Measurements from ENCODE around the gene GPR156. TPM values are rescaled to one million over a fixed set of nuclear protein-coding genes. Genes with fewer than 3 reads are reported as not detected.
"Not testable (repeated sequence)": the region's sequence is repeated elsewhere in the genome, so short reads cannot be mapped to it uniquely, and the experiment has no call there.

Gene GPR156
- total RNA-seq = under 1 TPM in 1 of 2 experiments, not detected in 1; 0.10 TPM

DNA sequence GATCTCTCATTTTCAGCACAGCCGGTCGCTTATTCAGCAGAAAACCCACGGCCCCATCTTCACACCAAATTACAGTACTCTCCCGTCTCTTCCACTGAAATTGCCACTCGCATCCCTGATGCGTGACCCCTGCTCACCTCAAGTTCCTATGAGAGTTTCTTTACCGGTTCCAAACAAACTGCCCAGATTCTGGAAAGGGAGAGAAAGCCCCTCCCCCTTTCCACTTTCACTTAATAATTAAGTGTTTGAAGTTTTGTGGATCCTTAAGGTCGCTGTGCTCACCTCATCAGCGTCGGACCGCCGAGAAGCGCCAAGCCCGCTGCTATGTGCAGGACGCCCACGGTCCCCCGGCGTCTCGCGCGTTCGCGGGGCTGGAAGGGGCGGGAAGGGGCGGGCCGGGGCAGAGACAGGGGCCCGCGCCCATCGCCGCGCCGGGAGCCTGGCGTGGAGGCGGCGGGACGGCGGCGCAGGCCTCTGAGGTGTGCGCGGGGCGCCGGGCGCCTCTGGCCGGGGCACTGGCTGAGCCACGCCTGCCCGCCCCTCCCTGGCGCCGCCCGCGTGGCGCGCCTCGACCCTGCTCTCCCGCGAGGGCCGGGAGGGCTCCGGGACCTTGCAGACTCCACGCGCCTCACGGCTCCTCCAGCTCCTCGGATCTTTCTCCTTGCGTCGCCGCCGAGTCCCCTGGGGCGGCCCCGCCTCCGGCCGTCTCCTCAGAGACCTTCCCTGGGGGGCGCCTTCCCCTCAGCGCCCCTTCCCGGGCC lies at the start of gene GPR156:
TSS of gene GPR156 (minus strand) at position 476 of the 761 bp plus-strand sequence. CDS start 41,124 bp downstream, outside the sequence.
- ChIA-PET CTCF (no interaction called here), POLR2A (no interaction called here)
- no peaks in the 10 kb centered on the region for H3K36me3 Mint-ChIP-seq (ENCODE audit: low read depth)
- peaks cover 56% of the 10 kb centered on the region for H3K27me3 Mint-ChIP-seq
- H3K4me1 Mint-ChIP-seq = no peaks in the 10 kb centered on the region
- no peak within 1 kb of the TSS for H3K4me3 Mint-ChIP-seq
- no peak for DNase-seq
- no peaks in the 10 kb centered on the region for H3K9me3 Mint-ChIP-seq
- no peak within 1 kb of the TSS for H3K27ac Mint-ChIP-seq

DNA sequence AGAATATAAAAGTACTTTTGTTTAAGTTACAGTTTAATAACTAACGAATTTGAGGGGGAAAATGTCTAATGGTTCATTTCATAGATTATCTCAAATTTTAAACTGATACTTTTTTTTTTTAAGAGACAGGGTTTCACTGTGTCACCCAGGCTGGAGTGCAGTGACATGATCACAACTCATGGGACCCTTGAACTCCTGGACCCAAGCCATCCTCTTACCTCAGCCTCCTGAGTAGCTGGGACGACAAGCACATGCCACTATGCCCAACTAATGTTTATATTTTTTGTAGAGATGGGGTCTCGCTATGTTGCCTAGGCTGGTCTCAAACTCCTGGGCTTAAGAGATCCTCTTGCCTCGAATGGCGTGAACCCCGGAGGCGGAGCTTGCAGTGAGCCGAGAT lies 47.6 kb upstream of the GPR156 start:
- H3K27ac Mint-ChIP-seq = no peak overlapping the region
- peaks cover 7% of the 10 kb centered on the region for H3K4me1 Mint-ChIP-seq
- H3K9me3 Mint-ChIP-seq = no peaks in the 10 kb centered on the region
- H3K27me3 Mint-ChIP-seq = no peaks in the 10 kb centered on the region
- POLR2A ChIA-PET = no interaction called here
- peaks cover 45% of the 10 kb centered on the region for H3K36me3 Mint-ChIP-seq (ENCODE audit: low read depth)
- H3K4me3 Mint-ChIP-seq = no peak overlapping the region
- CTCF ChIA-PET = interaction anchor here (0.7 to 1.5 kb wide), 2 partner anchors 16 to 226 kb away, joined by 3 to 4 read pairs; partner anchors contain the start of gene LRRC58
- no peak for DNase-seq

- POLR2A ChIA-PET = no interaction called here
- no peak for DNase-seq
- CTCF ChIA-PET = interaction anchor here (1.0 kb wide), 2 partner anchors 9 to 18 kb away, joined by 3 read pairs; partner anchors contain the start of gene LRRC58
- Mint-ChIP-seq H3K27me3 (no peaks in the 10 kb centered on the region), H3K9me3 (no peaks in the 10 kb centered on the region), H3K4me1 (peaks cover 3% of the 10 kb centered on the region), H3K4me3 (no peak overlapping the region), H3K36me3 (ENCODE audit: low read depth) (peaks cover 51% of the 10 kb centered on the region), H3K27ac (no peak overlapping the region)
These were observed 46.1 kb upstream of the GPR156 start for GRCh38 chr3:120331076-120331475.

- Mint-ChIP-seq H3K9me3 (no peaks in the 10 kb centered on the region), H3K27me3 (no peaks in the 10 kb centered on the region), H3K27ac (no peak overlapping the region), H3K36me3 (ENCODE audit: low read depth) (peaks cover 49% of the 10 kb centered on the region), H3K4me1 (no peaks in the 10 kb centered on the region), H3K4me3 (no peak overlapping the region)
- ChIA-PET CTCF (no interaction called here), POLR2A (no interaction called here)
- no peak for DNase-seq
These were observed 41.8 kb upstream of the GPR156 start for GRCh38 chr3:120326784-120327183.

GRCh38 chr3:120324190-120324589 lies 39.2 kb upstream of the GPR156 start:
- Mint-ChIP-seq H3K36me3 (ENCODE audit: low read depth) (peaks cover 47% of the 10 kb centered on the region), H3K4me3 (no peak overlapping the region), H3K9me3 (no peaks in the 10 kb centered on the region), H3K4me1 (no peaks in the 10 kb centered on the region), H3K27ac (no peak overlapping the region), H3K27me3 (no peaks in the 10 kb centered on the region)
- CTCF ChIA-PET = no interaction called here
- no peak for DNase-seq
- POLR2A ChIA-PET = no interaction called here

DNA sequence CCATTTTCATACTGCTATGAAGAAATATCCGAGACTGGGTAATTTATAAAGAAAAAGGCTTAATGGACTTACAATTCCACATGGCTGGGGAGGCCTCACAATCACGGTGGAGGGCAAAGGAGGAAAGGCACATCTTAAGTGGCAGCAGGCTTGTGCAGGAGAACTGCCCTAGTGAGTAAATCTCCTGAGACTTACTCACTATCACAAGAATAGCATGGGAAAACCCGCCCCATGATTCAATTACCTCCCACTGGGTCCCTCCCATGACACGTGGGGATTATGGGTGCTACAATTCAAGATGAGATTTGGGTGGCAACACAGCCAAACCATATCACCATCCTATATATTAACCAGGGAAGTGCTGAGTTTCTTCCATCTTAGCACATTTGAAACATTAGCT lies 38.7 kb upstream of the GPR156 start:
- CTCF ChIA-PET = not testable (repeated sequence)

DNA sequence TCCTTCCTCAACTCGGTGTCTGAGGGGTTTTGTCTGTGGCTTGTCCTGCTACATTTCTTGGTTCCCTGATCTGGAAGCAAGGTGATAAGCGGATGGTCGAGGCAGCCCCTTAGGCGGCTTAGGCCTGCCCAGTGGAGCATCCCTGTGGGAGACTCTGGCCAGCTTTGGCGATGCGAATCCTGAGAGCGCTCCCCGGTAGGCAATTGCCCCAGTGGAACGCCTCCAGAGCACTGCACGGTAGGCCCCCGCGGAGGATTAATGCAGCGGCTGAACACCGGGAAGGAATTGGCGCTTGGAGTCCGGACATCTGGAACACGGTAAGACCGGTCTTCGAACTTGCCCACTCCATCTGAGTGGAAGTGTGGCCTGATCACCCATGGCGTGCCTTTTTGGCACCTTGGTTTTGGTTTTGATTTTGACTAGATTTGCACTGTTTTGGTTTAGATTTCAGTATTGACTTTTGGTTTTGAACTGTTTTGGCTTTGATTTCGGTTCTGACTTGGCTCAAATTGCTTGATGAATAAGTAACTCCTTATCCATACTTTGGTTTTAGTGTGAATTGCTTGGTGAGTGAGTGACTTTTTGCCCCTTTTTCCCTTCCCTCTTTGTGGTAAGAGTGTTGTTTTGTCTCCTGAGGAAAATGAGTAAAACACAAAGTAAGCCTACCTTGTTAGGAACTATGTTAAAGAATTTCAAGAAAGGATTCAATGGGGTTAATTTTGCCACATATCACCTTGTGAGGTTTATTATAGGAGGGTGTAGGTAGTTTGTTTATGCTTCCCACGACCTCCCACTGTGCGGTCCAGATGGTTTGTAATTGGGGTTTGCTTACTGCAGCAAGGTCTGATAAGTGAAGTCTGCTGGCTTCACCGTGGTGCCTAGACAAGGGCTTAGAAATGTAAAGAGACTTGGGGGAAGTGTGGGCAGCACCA lies 27.1 kb upstream of the GPR156 start:
- DNase-seq = no peak
- Mint-ChIP-seq H3K36me3 (ENCODE audit: low read depth) (peaks cover 21% of the 10 kb centered on the region), H3K4me3 (no peak overlapping the region), H3K27me3 (peaks cover 9% of the 10 kb centered on the region), H3K27ac (no peak overlapping the region), H3K4me1 (peaks cover 6% of the 10 kb centered on the region), H3K9me3 (peaks cover 16% of the 10 kb centered on the region)
- ChIA-PET CTCF (no interaction called here), POLR2A (no interaction called here)

More for the DNA sequence above, 38.7 kb upstream of the GPR156 start:
- H3K4me3 Mint-ChIP-seq, H3K4me1 Mint-ChIP-seq, POLR2A ChIA-PET, DNase-seq, H3K27me3 Mint-ChIP-seq, H3K9me3 Mint-ChIP-seq, H3K27ac Mint-ChIP-seq: not testable (repeated sequence)
- peaks cover 46% of the 10 kb centered on the region for H3K36me3 Mint-ChIP-seq (ENCODE audit: low read depth)

DNA sequence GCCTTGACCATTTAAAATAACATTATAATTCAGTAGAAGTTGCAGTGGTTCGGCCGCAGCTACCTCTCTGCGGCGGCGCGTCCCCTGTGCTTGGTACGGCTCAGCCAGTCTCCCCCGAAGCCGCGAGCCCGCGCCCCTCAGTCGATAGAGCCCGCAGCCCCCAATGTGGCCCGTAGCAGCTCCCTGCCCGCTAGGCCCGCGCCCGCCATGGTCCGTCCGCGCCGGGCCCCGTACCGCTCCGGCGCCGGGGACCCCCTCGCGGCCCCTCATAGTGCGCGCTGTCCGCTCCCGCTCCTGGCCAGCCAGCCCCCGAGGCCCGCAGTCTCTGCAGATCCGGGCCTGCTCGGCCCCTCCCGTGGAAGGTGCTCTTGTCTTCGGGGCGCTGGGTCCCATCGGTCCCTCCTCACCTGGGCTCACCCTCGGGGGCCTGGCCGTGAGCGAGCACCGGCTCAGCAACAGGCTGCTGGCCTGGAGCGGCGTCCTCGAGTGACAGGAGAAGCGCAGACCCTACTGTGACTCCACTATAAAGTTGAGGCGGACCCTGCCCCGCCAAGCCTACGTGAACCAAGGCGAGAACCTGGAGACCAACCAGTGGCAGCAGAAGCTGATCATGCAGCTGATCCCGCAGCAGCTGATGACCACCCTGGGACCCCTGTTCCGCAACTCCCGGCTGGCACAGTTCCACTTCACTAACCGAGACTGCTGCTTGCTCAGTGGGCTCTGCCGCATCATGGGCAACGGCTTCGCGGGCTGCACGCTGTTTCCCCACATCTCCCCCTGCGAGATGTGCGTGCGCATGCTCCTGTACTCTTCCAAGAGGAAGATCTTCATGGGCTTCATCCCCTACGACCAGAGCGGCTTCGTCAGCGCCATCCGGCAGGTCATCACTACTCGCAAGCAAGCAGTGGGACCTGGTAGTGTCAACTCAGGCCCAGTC lies 21.8 kb upstream of the GPR156 start:
- ChIA-PET CTCF (no interaction called here), POLR2A (no interaction called here)
- peaks cover 9% of the 10 kb centered on the region for H3K27me3 Mint-ChIP-seq
- H3K4me1 Mint-ChIP-seq = no peaks in the 10 kb centered on the region
- H3K4me3 Mint-ChIP-seq = no peak overlapping the region
- H3K36me3 Mint-ChIP-seq (ENCODE audit: low read depth) = no peaks in the 10 kb centered on the region
- H3K9me3 Mint-ChIP-seq = no peaks in the 10 kb centered on the region
- H3K27ac Mint-ChIP-seq = no peak overlapping the region
- no peak for DNase-seq

DNA sequence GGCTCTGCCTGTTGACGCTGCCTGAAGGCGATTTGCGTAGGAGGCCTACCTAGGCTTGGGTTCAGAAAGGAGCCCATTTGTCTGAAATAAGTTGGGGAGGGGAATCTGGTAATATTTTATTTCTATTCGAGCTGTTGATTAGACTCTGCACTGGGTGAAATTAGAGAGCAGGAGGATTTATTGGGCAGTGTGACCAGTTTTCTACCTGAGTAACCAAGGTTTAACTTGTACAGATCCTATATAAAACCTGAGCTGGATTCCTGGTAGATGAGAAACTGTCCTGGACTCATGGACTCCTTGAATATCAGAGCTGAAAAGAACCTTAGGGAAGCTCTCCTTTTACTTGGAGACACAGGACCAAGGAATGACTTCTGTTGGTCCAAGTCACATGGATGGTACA lies 19.6 kb upstream of the GPR156 start:
- Mint-ChIP-seq H3K27ac (no peak overlapping the region), H3K9me3 (no peaks in the 10 kb centered on the region)
- CTCF ChIA-PET = no interaction called here

DNA sequence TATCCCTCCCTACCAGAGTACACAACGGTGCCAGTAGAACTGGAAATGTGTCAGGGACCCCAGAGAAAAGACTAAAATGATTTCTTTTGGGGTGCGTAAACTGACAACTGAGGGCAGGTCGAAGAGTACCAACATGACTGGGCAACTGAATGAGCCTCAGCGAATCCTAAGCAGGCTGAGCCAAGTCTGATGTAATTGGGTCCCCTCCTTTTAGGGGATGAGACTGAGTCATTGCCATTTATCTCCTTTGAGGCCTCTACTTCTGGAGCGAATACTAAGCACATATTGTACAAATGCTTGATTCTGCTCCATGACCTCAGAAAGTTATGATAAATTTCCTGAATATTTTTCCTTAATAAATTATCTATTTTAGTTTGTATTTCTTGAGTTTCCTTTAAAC lies 17.3 kb upstream of the GPR156 start:
- H3K4me3 Mint-ChIP-seq = no peak overlapping the region
- H3K27ac Mint-ChIP-seq = no peak overlapping the region
- POLR2A ChIA-PET = no interaction called here
- H3K36me3 Mint-ChIP-seq (ENCODE audit: low read depth) = no peaks in the 10 kb centered on the region
- CTCF ChIA-PET = no interaction called here
- peaks cover 7% of the 10 kb centered on the region for H3K27me3 Mint-ChIP-seq
- no peaks in the 10 kb centered on the region for H3K9me3 Mint-ChIP-seq
- H3K4me1 Mint-ChIP-seq = no peaks in the 10 kb centered on the region
- DNase-seq = no peak

More for the DNA sequence above, 19.6 kb upstream of the GPR156 start:
- no peaks in the 10 kb centered on the region for H3K4me1 Mint-ChIP-seq
- H3K27me3 Mint-ChIP-seq = peaks cover 4% of the 10 kb centered on the region
- POLR2A ChIA-PET = no interaction called here
- no peaks in the 10 kb centered on the region for H3K36me3 Mint-ChIP-seq (ENCODE audit: low read depth)
- H3K4me3 Mint-ChIP-seq = no peak overlapping the region
- no peak for DNase-seq

DNA sequence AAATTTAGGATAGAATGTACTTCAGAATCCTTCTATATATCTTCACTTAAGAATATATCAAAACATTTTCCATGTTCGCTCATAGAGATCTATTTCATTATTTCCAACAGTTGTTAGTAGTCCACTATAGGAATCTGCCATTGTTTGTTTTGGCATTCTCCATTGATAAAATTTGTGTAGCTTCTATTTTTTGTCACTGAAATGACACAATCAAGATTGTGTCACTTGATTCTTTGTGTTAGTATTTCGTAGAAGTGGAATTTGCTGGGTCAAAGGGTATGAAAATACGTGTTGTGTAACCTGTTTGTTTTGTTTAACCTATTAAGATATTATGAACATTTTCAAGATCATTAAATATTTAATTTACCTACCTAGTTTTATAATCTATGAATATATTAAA lies 15.9 kb upstream of the GPR156 start:
- Mint-ChIP-seq H3K4me3 (no peak overlapping the region), H3K27ac (no peak overlapping the region), H3K9me3 (no peaks in the 10 kb centered on the region), H3K27me3 (peaks cover 8% of the 10 kb centered on the region), H3K4me1 (no peaks in the 10 kb centered on the region), H3K36me3 (ENCODE audit: low read depth) (no peaks in the 10 kb centered on the region)
- ChIA-PET POLR2A (interaction anchor here (0.6 kb wide), 1 partner anchor 227 kb away, joined by 3 read pairs; no protein-coding TSS in a partner anchor), CTCF (interaction anchor here (0.9 kb wide), 1 partner anchor 15 kb away, joined by 3 read pairs; no protein-coding TSS in a partner anchor)
- no peak for DNase-seq

DNA sequence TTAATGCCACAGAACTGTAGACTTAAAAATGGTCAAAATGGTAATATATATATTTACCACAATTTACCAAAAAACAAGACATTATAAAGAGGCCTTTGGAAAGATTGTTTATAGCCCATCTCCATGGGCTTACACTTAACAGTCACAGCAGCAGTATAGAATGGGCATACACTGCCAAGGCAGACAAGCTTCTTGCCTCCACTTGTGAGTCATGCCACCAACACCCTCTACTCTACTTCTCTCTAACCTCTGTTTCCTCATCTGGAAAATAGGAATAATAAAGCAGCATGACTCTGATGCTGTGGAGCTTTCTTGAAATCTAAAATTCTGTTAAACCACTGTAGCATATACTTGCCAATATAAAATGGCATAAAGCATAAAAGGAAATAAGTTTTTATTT lies 14.4 kb upstream of the GPR156 start:
- H3K4me3 Mint-ChIP-seq = no peak overlapping the region
- CTCF ChIA-PET = no interaction called here

More for the DNA sequence above, 14.4 kb upstream of the GPR156 start:
- Mint-ChIP-seq H3K9me3 (no peaks in the 10 kb centered on the region), H3K36me3 (ENCODE audit: low read depth) (no peaks in the 10 kb centered on the region), H3K27ac (no peak overlapping the region), H3K27me3 (peaks cover 15% of the 10 kb centered on the region), H3K4me1 (no peaks in the 10 kb centered on the region)
- DNase-seq = no peak
- POLR2A ChIA-PET = no interaction called here
